Mucosa of descending colon (tissue), 3 donors: ENCODE results near the gene ARSA. TPM values are rescaled to one million over a fixed set of nuclear protein-coding genes. Genes with fewer than 3 reads are reported as not detected.
A peak's percentile ranks its signal among the peaks of the same experiment; 100 is the strongest.

Source experiments
- ATAC-seq: fragments of 200-7000 bp; cut with Tn5 transposase; one replicate; pipeline ENCODE4 v1.9.1; 2020; ENCODE audit warnings: mild to moderate bottlenecking, moderate library complexity
- DNase-seq, 3 donors: peaks; one replicate each; pipeline ENCODE4 v3.0.0-alpha.2; 2020
- H3K36me3 ChIP-seq: fragments of 200-600 bp; one replicate; pipeline ENCODE4 v1.8.0; 2021; ENCODE audit warnings: low read depth, mild to moderate bottlenecking
- H3K4me1 ChIP-seq: fragments of 200-600 bp; one replicate; pipeline ENCODE4 v1.8.0; 2021; ENCODE audit warnings: low read depth, mild to moderate bottlenecking
- H3K4me3 ChIP-seq: fragments of 200-600 bp; one replicate; pipeline ENCODE4 v1.8.0; 2021; ENCODE audit warnings: mild to moderate bottlenecking
- H3K9me3 ChIP-seq: fragments of 200-600 bp; one replicate; pipeline ENCODE4 v1.8.0; 2021; ENCODE audit warnings: mild to moderate bottlenecking
- intact Hi-C, 2 donors: fragments of 100-400 bp; cut with DNase I in 1 of 2; cut with micrococcal nuclease in 1 of 2; formaldehyde crosslinking; loops; one replicate each; pipeline versions ENCODE4 v1.11.0 to v1.11.1; 2022; cut with DNase I, micrococcal nuclease
- total RNA-seq, 3 donors: library from RNA; stranded (reverse); fragmentation: NEBNext Ultra II Directional in 2 of 3; extraction: Animal tissue kit (Norgen Biotek cat#: 25700) in 2 of 3; gene quantifications; one replicate each; pipeline versions ENCODE4 v1.2.1 to v1.2.4, GENCODE V29; 2021 to 2023
- TF ChIP-seq, protein P1 (sequence below): fragments of 200-600 bp; IDR thresholded peaks from one replicate; pipeline ENCODE4 v1.8.0; 2022; ENCODE audit warnings: antibody characterized with exemption, mild to moderate bottlenecking
- donor health status: DM: no; HTN: no; CAD: no; lungs with moderate emphysema.
- donor health status: DM: no; HTN: no; CAD: no.
- donor health status: DM: no; HTN: yes; CAD: no.

ARSA gene
- total RNA-seq, 3 donors from 2014 or later = 64.6 to 87.9 (median 82.2) TPM

DNA sequence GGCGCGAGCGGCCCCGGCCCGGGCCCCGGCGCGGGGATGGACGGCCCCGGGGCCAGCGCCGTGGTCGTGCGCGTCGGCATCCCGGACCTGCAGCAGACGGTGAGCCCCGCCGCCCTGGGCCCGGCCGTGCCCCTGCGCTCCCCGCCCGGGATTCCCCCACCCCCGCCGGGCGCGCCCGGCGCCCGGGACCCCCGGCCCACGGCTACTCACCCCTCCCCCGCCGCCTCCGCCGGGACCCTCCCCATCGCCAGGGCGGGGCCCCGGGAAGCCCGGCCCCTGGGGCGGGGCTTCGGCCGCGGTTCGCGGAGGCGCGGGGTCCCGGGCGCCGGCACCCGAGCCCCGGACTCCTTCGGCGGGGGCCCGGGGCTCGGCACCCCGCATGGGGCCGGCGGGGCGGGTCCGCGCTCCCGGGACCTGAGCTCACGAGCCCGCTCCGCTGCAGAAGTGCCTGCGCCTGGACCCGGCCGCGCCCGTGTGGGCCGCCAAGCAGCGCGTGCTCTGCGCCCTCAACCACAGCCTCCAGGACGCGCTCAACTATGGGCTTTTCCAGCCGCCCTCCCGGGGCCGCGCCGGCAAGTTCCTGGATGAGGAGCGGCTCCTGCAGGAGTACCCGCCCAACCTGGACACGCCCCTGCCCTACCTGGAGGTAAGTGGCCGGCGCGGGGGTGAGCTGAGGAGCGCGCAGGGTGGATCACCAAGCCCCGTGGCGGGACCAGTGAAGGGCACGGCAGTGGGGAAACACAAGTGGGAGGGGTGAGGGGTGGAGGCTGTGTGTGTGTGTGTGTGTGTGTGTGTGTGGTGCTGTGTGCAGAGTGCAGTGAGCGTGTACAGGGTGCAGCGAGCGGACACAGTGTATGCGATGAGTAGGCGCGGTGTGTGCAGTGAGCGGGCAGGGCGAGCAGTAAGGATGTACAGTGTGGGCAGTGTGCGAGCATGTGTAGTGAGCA is 46.9 kb upstream of the ARSA start:
- intact Hi-C loops = no loop called here
- Histone ChIP-seq H3K4me3 (no peak overlapping the region), H3K9me3 (no peaks in the 10 kb centered on the region), H3K36me3 (no peaks in the 10 kb centered on the region), H3K4me1 (peaks cover 4% of the 10 kb centered on the region)
- TF ChIP-seq, protein P1, sequence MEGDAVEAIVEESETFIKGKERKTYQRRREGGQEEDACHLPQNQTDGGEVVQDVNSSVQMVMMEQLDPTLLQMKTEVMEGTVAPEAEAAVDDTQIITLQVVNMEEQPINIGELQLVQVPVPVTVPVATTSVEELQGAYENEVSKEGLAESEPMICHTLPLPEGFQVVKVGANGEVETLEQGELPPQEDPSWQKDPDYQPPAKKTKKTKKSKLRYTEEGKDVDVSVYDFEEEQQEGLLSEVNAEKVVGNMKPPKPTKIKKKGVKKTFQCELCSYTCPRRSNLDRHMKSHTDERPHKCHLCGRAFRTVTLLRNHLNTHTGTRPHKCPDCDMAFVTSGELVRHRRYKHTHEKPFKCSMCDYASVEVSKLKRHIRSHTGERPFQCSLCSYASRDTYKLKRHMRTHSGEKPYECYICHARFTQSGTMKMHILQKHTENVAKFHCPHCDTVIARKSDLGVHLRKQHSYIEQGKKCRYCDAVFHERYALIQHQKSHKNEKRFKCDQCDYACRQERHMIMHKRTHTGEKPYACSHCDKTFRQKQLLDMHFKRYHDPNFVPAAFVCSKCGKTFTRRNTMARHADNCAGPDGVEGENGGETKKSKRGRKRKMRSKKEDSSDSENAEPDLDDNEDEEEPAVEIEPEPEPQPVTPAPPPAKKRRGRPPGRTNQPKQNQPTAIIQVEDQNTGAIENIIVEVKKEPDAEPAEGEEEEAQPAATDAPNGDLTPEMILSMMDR = no peak
- DNase-seq (peak; percentile 80 to 84 (median 83)), ATAC-seq (peak; percentile 92)

DNA sequence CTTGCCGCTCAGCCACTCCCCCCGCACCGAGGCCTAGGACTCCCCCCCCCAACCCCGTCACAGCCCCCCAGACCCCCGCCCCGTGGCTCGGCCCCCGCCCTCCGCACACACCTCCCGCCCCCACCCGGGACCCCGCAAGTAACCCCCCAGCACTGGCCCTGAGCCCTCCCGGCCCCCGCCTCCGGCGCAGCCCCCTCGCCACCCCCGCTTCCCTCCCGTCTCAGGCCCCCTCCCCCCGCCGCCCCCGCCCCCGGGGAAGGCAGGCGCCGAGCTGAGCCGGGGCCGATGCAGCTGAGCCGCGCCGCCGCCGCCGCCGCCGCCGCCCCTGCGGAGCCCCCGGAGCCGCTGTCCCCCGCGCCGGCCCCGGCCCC is 46.2 kb upstream of the ARSA start:
- intact Hi-C loops = no loop called here
- Histone ChIP-seq H3K4me3 (no peak overlapping the region), H3K36me3 (no peaks in the 10 kb centered on the region), H3K4me1 (peaks cover 4% of the 10 kb centered on the region), H3K9me3 (no peaks in the 10 kb centered on the region)
- ATAC-seq (no peak), DNase-seq (peak in 1 of 3 donors; percentile 25)
- TF ChIP-seq, protein P1 = no peak

DNA sequence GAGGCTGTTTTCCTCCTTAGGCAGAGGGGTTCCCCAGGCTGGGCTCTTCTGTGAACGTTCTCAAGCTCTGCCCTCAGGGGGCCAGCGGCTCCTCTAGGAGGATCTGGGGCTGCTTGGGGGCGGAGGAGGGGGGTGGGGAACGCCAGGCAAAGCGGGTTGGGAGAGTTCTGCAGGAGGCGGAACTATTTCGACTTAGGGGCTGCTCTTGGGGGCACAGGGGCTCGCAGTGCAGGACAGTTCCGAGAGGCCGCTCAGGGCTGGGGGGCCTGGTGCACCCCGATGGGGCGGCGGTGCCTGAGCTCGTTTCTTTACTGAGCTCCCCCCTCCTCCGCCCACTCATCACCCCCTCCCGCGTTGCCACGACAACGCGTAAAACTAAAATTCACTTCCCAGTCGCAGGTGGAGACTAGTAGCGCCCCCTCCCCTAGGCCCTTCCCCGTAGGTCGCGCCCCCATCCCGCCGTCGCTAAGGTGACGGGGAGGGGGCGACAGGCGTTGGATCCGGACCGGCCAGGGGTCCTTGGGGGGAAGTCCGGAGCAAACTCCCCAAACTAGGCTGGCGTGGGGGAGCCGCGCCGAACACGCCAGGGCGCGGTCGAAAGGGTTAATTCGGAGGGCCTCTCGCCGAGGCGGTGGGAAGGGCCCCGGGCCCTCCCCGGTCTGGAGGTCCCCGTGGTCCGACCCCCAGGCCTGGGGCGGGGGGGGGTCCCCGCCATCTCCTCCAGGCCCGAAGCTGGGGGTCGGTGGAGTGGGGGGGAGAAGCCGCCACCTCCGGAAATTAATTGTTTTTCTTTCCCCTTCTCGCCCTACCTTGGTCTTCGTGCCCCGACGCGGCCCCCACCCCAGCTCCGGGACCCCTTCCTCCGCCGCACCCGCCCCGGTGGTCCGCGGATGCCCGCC is 45.5 kb upstream of the ARSA start:
- intact Hi-C loops = no loop called here
- Histone ChIP-seq H3K36me3 (no peaks in the 10 kb centered on the region), H3K9me3 (no peaks in the 10 kb centered on the region), H3K4me3 (no peak overlapping the region), H3K4me1 (peaks cover 4% of the 10 kb centered on the region)
- DNase-seq (peak in 1 of 3 donors; percentile 37), ATAC-seq (no peak)
- TF ChIP-seq, protein P1 = no peak

DNA sequence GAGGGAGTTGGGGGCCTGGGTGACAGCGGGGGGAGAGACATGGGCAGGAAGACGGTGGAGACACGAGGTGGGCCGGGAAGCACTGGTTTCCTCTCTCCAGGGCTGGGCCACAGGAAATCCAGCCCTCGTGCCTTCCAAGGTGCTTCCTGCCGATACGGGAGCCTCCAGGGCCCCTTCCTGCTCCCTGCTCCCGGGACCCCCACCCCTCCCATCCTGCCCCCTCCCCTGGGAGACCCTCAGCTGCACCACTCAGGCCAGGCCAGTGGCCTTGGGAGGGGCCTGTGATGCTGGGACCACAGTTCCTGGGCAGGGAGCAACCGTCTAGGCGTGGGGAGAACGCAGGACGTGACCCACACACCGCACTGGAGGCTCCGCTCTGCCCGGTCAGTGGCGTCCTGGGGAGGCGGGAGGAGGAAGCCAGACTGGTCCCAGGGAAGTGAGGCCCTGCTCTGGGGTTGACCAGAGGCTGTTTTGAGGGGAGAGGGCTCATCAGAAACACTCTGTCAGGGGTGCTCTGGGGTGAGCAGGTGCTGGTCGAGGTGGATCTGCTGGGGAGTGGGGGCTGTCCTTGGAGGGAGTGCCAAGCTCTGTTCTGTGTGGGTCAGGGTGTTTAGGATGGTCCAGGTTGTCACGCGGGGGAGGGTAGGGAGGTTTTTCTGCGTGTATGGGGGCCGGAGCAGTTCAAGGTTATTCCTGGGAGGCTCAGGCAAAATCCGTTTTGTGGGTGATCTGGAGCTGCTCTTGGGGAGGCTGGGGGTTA is 44.7 kb upstream of the ARSA start, which contains the start of gene SHANK3:
TSS of gene SHANK3 (plus strand) at position 353 of the 760 bp plus-strand sequence.
- peak in 1 of 3 donors; percentile 50 for DNase-seq
- Histone ChIP-seq H3K36me3 (no peaks in the 10 kb centered on the region), H3K4me3 (no peak within 1 kb of the TSS), H3K4me1 (peaks cover 4% of the 10 kb centered on the region), H3K9me3 (no peaks in the 10 kb centered on the region)
- TF ChIP-seq, protein P1 = no peak
- ATAC-seq = no peak
- intact Hi-C loops = no loop called here

DNA sequence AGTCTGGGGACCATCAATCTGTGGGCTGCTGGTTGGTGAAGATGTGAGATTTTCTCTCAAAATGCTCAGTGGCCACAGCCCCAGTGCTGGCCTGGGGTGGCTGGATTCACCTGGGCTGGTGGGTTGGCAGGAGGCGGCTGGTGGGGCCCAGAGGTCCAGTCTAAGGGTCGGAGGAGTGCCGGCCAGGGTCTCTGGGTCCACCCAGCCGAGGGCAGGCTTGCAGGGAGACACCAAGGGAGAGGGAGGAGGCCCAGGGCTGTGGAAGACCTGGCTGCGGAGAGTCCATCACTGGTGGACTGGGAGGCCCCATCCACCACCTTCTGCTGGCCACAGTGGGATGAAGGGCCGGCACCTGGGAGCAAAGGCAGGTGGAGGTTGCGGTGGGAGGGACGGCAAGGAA is 44.1 kb upstream of the ARSA start:
- TF ChIP-seq, protein P1 = no peak
- Histone ChIP-seq H3K36me3 (no peaks in the 10 kb centered on the region), H3K4me3 (no peak overlapping the region), H3K9me3 (no peaks in the 10 kb centered on the region), H3K4me1 (peaks cover 4% of the 10 kb centered on the region)
- peak in 1 of 3 donors; percentile 37 for DNase-seq
- no peak for ATAC-seq
- intact Hi-C loops = no loop called here
